CD14-positive monocyte (primary cell): ENCODE measurements around the gene CYP3A4. TPM values are rescaled to one million over a fixed set of nuclear protein-coding genes. Genes with fewer than 3 reads are reported as not detected.

Experiments
- DNase-seq, 3 donors: peaks; one replicate each; pipeline ENCODE4 v3.0.0-alpha.2; 2011 to 2022
- H2AFZ ChIP-seq: 2 replicates; pipeline ENCODE4 v1.6.0; 2012; ENCODE audit warnings: mild to moderate bottlenecking, low read depth, low read length, inconsistent platforms; ENCODE audit not compliant: insufficient read depth, poor library complexity, severe bottlenecking
- H3K27ac ChIP-seq, 2 donors: 1 replicate in 1 of 2; 2 replicates in 1 of 2; pipeline ENCODE4 v1.5.1; 2012 to 2013; ENCODE audit warnings: low read length in 2 of 2, control low read depth in 1 of 2, inconsistent platforms in 1 of 2, low read depth in 1 of 2, mild to moderate bottlenecking in 1 of 2
- H3K27me3 ChIP-seq, 2 donors: one replicate each; pipeline versions ENCODE4 v1.6.0 to v1.6.1; 2011 to 2013; ENCODE audit warnings: low read length in 2 of 2; ENCODE audit not compliant: control insufficient read depth in 2 of 2, insufficient read depth in 2 of 2
- H3K36me3 ChIP-seq, 2 donors: replicated peaks in 1 of 2; 1 replicate in 1 of 2; 2 replicates in 1 of 2; pipeline versions ENCODE4 v1.5.1 to v1.6.1; 2012 to 2013; ENCODE audit warnings: low read length in 2 of 2, control low read depth in 1 of 2, inconsistent platforms in 1 of 2, mild to moderate bottlenecking in 1 of 2; ENCODE audit not compliant: insufficient read depth in 2 of 2, control insufficient read depth in 1 of 2
- H3K4me1 ChIP-seq, 2 donors: 1 replicate in 1 of 2; 2 replicates in 1 of 2; pipeline versions ENCODE4 v1.5.1 to v1.6.1; 2012 to 2013; ENCODE audit warnings: low read length in 2 of 2, control low read depth in 1 of 2, inconsistent platforms in 1 of 2, mild to moderate bottlenecking in 1 of 2, moderate library complexity in 1 of 2; ENCODE audit not compliant: insufficient read depth in 2 of 2, control insufficient read depth in 1 of 2
- H3K4me2 ChIP-seq: replicated peaks from 2 replicates; pipeline ENCODE3; 2012; ENCODE audit warnings: low read length, moderate library complexity, mild to moderate bottlenecking; ENCODE audit not compliant: poor library complexity, severe bottlenecking; ENCODE audit errors: extremely low read depth
- H3K4me3 ChIP-seq, 3 experiments: fragments of 200-600 bp in 1 of 3; sonication (generic) in 1 of 3; replicated peaks in 1 of 3; 1 replicate in 2 of 3; 2 replicates in 1 of 3; pipeline ENCODE4 v1.5.1; 2011 to 2013; ENCODE audit warnings: low read length in 3 of 3, mild to moderate bottlenecking in 3 of 3, control low read depth in 2 of 3, low read depth in 2 of 3, inconsistent platforms in 1 of 3, moderate library complexity in 1 of 3
- H3K79me2 ChIP-seq: 2 replicates; pipeline ENCODE4 v1.6.0; 2012; ENCODE audit warnings: mild to moderate bottlenecking, control low read depth, inconsistent platforms, low read length, moderate library complexity; ENCODE audit not compliant: insufficient read depth
- H3K9ac ChIP-seq: 2 replicates; pipeline ENCODE4 v1.6.0; 2017; ENCODE audit warnings: low read length, mild to moderate bottlenecking; ENCODE audit not compliant: insufficient read depth, poor library complexity, severe bottlenecking
- H3K9me3 ChIP-seq, 2 donors: replicated peaks in 1 of 2; 1 replicate in 1 of 2; 2 replicates in 1 of 2; pipeline versions ENCODE4 v1.5.1 to v1.6.1; 2012 to 2013; ENCODE audit warnings: low read length in 2 of 2, control low read depth in 1 of 2; ENCODE audit not compliant: control insufficient read depth in 1 of 2, insufficient read depth in 1 of 2
- H4K20me1 ChIP-seq: 2 replicates; pipeline ENCODE4 v1.6.0; 2012; ENCODE audit warnings: mild to moderate bottlenecking, low read length, control low read depth, moderate library complexity; ENCODE audit not compliant: insufficient read depth
- H3K27ac Mint-ChIP-seq, 7 donors: one replicate each; pipeline ENCODE4 v1.8.0; 2020; ENCODE audit warnings: mild to moderate bottlenecking in 7 of 7, mixed read lengths in 7 of 7, moderate library complexity in 6 of 7, inconsistent platforms in 2 of 7
- H3K27me3 Mint-ChIP-seq, 3 donors: one replicate each; pipeline ENCODE4 v1.8.0; 2021 to 2022; ENCODE audit warnings: low read depth in 3 of 3, mild to moderate bottlenecking in 3 of 3, mixed read lengths in 3 of 3, moderate library complexity in 3 of 3, inconsistent platforms in 1 of 3
- H3K36me3 Mint-ChIP-seq, 2 donors: one replicate each; pipeline ENCODE4 v1.8.0; 2020; ENCODE audit warnings: mixed read lengths in 2 of 2, inconsistent platforms in 1 of 2, mild to moderate bottlenecking in 1 of 2
- H3K4me1 Mint-ChIP-seq: one replicate; pipeline ENCODE4 v1.8.0; 2020; ENCODE audit warnings: mild to moderate bottlenecking, mixed read lengths
- H3K4me3 Mint-ChIP-seq, 2 donors: one replicate each; pipeline ENCODE4 v1.8.0; 2020; ENCODE audit warnings: mild to moderate bottlenecking in 2 of 2, mixed read lengths in 2 of 2, moderate library complexity in 1 of 2
- H3K9me3 Mint-ChIP-seq, 7 donors: one replicate each; pipeline ENCODE4 v1.8.0; 2020 to 2022; ENCODE audit warnings: mixed read lengths in 7 of 7, mild to moderate bottlenecking in 6 of 7, moderate library complexity in 6 of 7, inconsistent platforms in 2 of 7
- CTCF ChIP-seq: fragments of 200-600 bp; IDR thresholded peaks from one replicate; pipeline ENCODE4 v1.8.0; 2022; ENCODE audit warnings: antibody characterized with exemption, mild to moderate bottlenecking
- WGBS: methylation state at CpG from one replicate; pipeline ENCODE4 v1.1.5; 2013; ENCODE audit warnings: missing lambda C conversion rate; ENCODE audit not compliant: insufficient coverage; 5-methylcytosine and 5-hydroxymethylcytosine counted together
- intact Hi-C, 2 donors: fragments of 100-400 bp; cut with micrococcal nuclease; formaldehyde crosslinking; loops; one replicate each; pipeline versions ENCODE4 v1.15.0 to v1.15.1; 2023
- polyA plus RNA-seq, 3 donors: library from polyadenylated mRNA; depleted of rRNA in 1 of 3; unstranded in 2 of 3; stranded (reverse) in 1 of 3; fragments of 300-500 nt in 2 of 3; fragments of >200 nt in 1 of 3; fragmentation: Illumina TruSeq in 2 of 3; gene quantifications; 1 replicate in 2 of 3; 2 replicates in 1 of 3; pipeline ENCODE4 v1.2.3, GENCODE V29; 2012 to 2021

The CYP3A4 gene
- polyA plus RNA-seq, 3 donors, result not detected

GRCh38 chr7:99742737-99743394 is 41.1 kb downstream of the CYP3A4 start:
- Mint-ChIP-seq H3K27ac (peak overlapping the region in 1 of 7 donors; percentile 49), H3K27me3 (peaks cover 0 to 3% (median 3%) of the 10 kb centered on the region in 3 donors), H3K36me3 (no peaks in the 10 kb centered on the region), H3K4me1 (peaks cover 26% of the 10 kb centered on the region), H3K4me3 (no peak overlapping the region), H3K9me3 (peaks cover 12 to 21% (median 15%) of the 10 kb centered on the region in 7 donors)
- no peaks in the 10 kb centered on the region for H3K9me3 ChIP-seq
- WGBS, result 96% methylated on average over 4 of the region's 4 CpGs
- H3K4me1 ChIP-seq, result peaks cover 18 to 20% of the 10 kb centered on the region in 2 donors
- no peak for TF ChIP-seq CTCF
- H3K79me2 ChIP-seq, result no peaks in the 10 kb centered on the region
- no peak overlapping the region for H3K4me3 ChIP-seq
- H3K27me3 ChIP-seq, result no peaks in the 10 kb centered on the region
- no peak overlapping the region for H3K4me2 ChIP-seq
- no peak for DNase-seq
- H2AFZ ChIP-seq, result no peak overlapping the region
- H3K27ac ChIP-seq, result no peak overlapping the region
- H3K9ac ChIP-seq, result no peak overlapping the region
- no peaks in the 10 kb centered on the region for H4K20me1 ChIP-seq
- no peaks in the 10 kb centered on the region for H3K36me3 ChIP-seq
- intact Hi-C loops, result no loop called here

- intact Hi-C loops, result no loop called here
- Histone ChIP-seq H3K27ac (peak overlapping the region in 1 of 2 donors; percentile 10), H3K4me2 (no peak overlapping the region), H3K36me3 (no peaks in the 10 kb centered on the region), H2AFZ (peak overlapping the region; percentile 27), H3K4me1 (peaks cover 18 to 20% of the 10 kb centered on the region in 2 donors), H3K4me3 (no peak overlapping the region), H3K9ac (no peak overlapping the region), H3K9me3 (no peaks in the 10 kb centered on the region), H3K27me3 (no peaks in the 10 kb centered on the region), H4K20me1 (no peaks in the 10 kb centered on the region), H3K79me2 (no peaks in the 10 kb centered on the region)
- Mint-ChIP-seq H3K36me3 (no peaks in the 10 kb centered on the region), H3K27me3 (peaks cover 0 to 3% (median 3%) of the 10 kb centered on the region in 3 donors), H3K4me3 (no peak overlapping the region), H3K9me3 (peaks cover 10 to 20% (median 14%) of the 10 kb centered on the region in 7 donors), H3K27ac (peak overlapping the region in 6 of 7 donors; percentile 0 to 85 (median 64)), H3K4me1 (peaks cover 26% of the 10 kb centered on the region)
- TF ChIP-seq CTCF, result no peak
- WGBS, result 100% methylated on average over 2 of the region's 2 CpGs
- DNase-seq, result no peak
Observed at GRCh38 chr7:99741441-99741795, 42.6 kb downstream of the CYP3A4 start.
